ENCODE data around the gene LYRM2.

LYRM2 gene

GRCh38 chr6:89638320-89639195 lies at the start of gene LYRM2:
LYRM2 (minus strand) TSS chr6:89638747; CDS start chr6:89638716, 31 bp downstream.
- in situ Hi-C loops (cut with MboI; ENCODE audit: low sequenced_read_pairs) = no loop called here

DNA sequence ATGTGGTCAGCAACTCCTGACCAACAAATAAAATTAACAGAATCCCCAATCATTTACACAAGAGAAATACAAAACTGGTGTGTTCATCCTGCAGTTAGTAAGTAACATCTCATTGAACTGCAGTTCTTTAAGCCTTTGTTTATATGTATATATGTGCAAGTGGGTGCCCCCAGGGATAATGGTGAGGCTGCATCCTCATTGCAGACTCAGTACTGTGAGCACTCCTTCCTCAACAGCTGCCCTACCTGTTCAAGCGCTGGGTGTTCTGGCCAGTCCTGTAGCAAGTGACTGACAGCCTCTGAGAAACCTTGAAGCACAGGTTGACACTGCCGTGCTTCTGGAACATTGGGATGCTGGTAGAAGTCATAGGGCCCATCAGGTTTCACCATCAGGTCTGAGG lies 49.8 kb upstream of the LYRM2 start:
- in situ Hi-C loops (cut with MboI; ENCODE audit: low sequenced_read_pairs) = no loop called here

DNA sequence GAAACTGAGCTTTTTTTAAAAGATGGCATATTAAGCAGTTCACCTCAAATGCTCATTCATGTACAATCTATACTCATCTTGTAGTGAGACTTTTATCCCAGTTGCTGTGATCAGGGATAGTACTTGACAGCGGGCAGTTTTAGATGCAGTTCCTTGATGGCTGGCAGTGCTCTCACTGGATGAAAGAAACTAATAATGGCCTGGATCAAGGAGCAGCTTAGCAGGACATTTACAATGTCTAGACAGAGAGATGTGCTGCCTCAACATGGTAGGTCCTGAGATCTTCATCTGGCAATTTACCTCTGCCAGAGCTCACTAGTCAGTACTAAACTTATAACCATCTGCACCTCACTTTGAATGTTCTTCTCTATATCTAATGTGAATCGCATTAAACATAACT lies 46.8 kb upstream of the LYRM2 start:
- in situ Hi-C loops (cut with MboI; ENCODE audit: low sequenced_read_pairs) = no loop called here

GRCh38 chr6:89682991-89683390 lies 44.4 kb upstream of the LYRM2 start:
- in situ Hi-C loops (cut with MboI; ENCODE audit: low sequenced_read_pairs) = no loop called here

DNA sequence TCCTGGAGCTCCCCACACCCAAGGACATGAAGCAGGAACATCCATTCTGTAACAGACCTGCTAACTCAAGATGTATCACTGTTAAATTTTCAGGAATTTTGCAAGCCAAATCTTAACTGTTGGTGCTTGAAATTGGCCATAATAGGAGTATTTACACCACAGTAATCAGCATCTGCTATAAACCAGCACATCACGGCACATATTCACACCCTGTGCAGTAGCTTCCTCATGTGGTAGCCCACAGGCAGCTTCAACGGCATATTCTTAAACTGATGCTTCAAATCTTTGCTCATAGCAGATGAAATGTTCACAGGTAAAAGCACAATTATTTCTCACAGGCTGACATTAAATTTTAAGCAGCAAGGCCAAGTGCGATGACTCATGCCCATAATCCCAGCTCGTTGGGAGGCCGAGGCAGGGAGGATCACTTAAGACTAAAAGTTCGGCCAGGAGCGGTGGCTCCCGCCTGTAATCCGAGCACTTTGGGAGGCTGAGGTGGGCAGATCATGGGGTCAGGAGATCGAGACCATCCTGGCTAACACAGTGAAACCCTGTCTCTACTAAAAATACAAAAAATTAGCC lies 43.5 kb upstream of the LYRM2 start:
- in situ Hi-C loops (cut with MboI; ENCODE audit: low sequenced_read_pairs) = no loop called here

DNA sequence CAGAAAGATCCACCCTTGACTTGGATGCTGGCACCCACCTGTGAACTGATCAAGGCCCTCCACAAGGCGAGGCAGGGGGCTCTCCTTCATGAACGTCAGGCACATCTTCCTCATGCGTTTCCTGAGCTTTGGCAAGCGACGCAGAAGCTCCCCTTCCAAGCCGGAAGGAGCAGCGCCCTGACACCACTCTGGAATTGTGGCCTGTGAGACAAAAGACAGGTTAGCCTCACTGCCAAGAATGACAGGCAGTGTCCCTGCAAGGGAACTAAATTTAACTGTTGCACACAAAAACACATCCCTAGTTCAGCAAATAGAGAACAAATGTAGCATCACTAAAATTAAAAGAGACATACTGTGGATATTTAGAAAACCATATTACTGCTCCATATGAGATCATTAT lies 42.0 kb upstream of the LYRM2 start:
- in situ Hi-C loops (cut with MboI; ENCODE audit: low sequenced_read_pairs) = no loop called here

DNA sequence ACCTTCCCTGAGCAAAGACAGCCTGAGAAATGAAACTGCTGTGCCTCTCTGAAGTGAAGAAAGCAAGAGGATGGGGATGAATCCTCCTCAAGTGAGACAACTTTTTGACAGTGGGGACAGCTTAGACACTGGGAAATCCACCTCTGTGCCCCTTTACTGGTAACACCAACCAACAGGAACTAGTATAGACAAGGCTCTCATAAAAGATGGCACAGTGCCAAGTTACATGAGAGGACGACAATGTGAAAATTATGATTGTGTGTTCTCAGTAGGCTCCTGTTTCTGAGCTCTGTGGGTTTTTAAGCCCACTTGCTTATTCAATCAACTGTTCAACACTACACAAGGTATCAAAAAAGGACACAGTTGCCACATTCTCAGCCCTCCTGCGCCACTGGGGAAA lies 41.6 kb upstream of the LYRM2 start:
- in situ Hi-C loops (cut with MboI; ENCODE audit: low sequenced_read_pairs) = no loop called here

- in situ Hi-C loops (cut with MboI; ENCODE audit: low sequenced_read_pairs) = no loop called here
Observed at GRCh38 chr6:89679215-89680120, 40.9 kb upstream of the LYRM2 start.

- in situ Hi-C loops (cut with MboI; ENCODE audit: low sequenced_read_pairs) = no loop called here
Observed at GRCh38 chr6:89678531-89678930, 40.0 kb upstream of the LYRM2 start.

- in situ Hi-C loops (cut with MboI; ENCODE audit: low sequenced_read_pairs) = no loop called here
Observed at GRCh38 chr6:89675949-89676748, 37.6 kb upstream of the LYRM2 start.

DNA sequence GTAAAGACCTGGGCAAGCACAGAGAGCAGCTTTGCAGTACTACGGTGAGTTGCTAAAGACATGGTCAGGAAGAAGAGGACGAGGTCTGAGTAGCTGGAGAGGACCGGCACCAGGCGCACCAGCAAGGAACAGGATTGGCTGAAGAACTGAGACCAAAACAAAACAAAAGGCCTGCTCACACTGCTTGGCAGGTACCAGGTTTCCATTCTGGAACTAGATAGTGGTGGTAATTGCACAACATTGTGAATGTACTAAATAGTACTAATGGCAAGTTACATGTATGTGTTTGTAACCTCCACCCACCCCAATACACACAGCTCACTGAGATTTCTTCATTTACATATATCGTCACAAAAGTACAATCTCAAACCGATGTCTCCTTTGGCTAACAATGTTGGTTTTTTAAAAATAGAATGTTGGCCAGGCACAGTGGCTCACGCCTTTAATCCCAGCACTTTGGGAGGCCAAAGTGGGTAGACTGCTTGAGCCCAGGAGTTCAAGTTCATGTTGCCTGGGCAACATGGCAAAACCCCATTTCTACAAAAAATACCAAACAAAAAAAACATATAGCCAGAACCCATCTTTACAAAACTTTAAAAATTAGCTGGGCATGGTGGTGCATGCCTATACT lies 32.5 kb upstream of the LYRM2 start:
- in situ Hi-C loops (cut with MboI; ENCODE audit: low sequenced_read_pairs) = no loop called here

- in situ Hi-C loops (cut with MboI; ENCODE audit: low sequenced_read_pairs) = no loop called here
Observed at GRCh38 chr6:89669002-89669401, 30.5 kb upstream of the LYRM2 start.

DNA sequence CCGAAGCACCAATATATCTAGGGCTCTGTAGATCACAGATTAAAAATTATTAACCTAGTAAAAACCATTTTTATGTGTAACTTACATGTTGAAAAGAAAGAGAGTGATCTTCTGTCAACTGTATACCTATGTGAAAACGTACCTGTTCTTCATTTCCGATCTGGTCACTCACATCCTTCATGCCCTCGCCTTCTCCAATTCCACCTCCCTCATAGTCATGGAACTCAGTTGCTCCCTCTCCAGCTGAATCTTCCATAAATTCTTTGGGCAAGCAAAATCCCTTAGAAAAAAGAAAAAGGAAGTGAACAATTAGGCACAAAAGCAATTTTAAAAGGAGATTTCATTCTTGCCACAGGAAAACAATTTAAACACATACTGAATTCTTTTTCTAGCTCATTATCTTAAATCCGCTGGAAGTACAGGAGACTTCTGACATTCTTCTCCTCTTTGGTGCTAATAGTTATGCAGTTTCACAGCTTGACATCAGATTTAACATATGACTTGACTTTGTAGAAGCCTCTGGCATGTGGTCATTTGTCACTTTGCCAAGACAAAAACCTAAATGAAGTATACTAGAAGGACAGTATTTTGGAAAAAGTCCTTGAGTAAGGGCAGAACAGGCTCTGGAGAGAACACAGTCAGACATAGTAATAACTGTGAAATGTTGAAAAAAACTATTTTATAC lies 29.5 kb upstream of the LYRM2 start:
- in situ Hi-C loops (cut with MboI; ENCODE audit: low sequenced_read_pairs) = no loop called here

GRCh38 chr6:89662659-89663223 lies 24.2 kb upstream of the LYRM2 start:
- in situ Hi-C loops (cut with MboI; ENCODE audit: low sequenced_read_pairs) = no loop called here

DNA sequence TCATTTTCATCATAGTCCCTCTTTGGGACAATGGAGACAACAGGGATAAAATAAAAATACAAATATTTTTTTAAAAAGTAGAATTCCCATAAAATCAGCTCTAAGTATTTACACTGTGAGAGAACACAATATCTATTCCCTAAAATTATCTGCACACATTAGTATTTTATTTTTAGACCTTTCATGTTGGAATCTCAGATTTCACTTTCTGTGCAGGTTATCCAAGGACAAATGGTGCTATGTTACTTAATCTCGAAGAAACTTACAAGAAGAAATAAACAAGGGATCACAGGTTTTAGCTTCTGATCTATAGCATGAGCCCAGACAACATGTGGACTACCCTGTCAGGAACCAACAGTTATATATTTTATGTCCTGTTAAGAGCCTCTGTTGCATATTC lies 23.0 kb upstream of the LYRM2 start:
- in situ Hi-C loops (cut with MboI; ENCODE audit: low sequenced_read_pairs) = no loop called here

DNA sequence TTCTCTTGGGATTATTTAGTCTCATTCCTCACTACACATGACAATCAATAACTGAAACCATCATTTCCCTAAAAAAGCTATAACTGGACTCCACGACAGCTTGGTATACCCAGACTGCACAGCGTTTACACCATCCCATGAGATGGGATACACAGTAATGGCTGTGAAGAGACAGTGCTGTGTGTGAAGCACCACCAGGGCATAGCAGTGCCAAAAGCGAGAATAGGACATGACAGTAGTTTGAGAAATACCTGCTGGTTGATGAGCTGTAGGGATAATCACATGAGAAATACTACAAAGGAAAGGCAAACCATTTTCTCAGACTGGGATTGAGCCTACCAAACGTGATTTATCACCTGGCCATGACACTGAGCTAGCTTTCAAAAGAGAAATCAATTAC lies 22.4 kb upstream of the LYRM2 start:
- in situ Hi-C loops (cut with MboI; ENCODE audit: low sequenced_read_pairs) = no loop called here

DNA sequence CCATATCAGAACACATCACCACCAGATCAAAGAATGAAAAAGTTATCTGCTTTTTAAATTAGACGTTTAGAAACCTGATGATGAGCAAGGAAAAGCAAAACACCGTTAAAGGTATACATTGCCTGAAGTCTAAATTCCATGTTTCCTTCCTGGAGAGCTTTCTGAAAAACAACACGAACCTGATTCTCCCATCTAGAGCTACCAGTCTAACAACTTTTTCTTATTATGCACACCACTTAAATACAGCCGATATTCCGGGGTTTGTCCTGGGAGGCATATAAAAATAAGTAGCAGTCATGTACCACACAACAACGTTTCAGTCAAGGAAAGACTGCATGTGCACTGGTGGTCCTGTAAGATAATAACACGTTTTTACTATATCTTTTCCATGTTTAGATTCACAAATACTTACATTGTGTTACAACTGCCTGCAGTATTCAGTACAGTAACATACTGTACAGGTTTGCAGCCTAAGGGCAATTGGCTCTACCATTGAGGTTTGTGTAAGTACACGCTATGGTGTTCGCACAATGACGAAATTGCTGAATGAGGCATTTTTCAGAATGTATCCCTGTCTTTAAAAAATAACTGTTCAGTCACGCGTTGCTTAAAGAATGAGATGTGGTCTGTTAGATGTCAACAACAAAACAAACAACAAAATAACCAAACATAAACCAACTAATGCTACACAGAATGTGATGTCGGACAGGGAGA lies 19.1 kb upstream of the LYRM2 start:
- in situ Hi-C loops (cut with MboI; ENCODE audit: low sequenced_read_pairs) = no loop called here

GRCh38 chr6:89655122-89655521 lies 16.6 kb upstream of the LYRM2 start:
- in situ Hi-C loops (cut with MboI; ENCODE audit: low sequenced_read_pairs) = no loop called here

- in situ Hi-C loops (cut with MboI; ENCODE audit: low sequenced_read_pairs) = no loop called here
Observed at GRCh38 chr6:89650579-89650978, 12.0 kb upstream of the LYRM2 start.
